Neural cell (in vitro differentiated cells): ENCODE measurements around the gene DHRS1. TPM values are rescaled to one million over a fixed set of nuclear protein-coding genes. Genes with fewer than 3 reads are reported as not detected.

ENCODE experiments used
- H2AFZ ChIP-seq: fragments of 200-600, 300-800 bp; sonication (generic), shearing (Covaris generic); 2 replicates; pipeline ENCODE4 v1.6.0; 2014; ENCODE audit warnings: low read depth, mild to moderate bottlenecking, antibody characterized with exemption, low read length, moderate library complexity
- H3F3A ChIP-seq: fragments of 200-600 bp; shearing (Covaris generic); 2 replicates; pipeline ENCODE4 v1.6.1; 2016; ENCODE audit warnings: mild to moderate bottlenecking, moderate library complexity, mixed read lengths, antibody characterized with exemption, low read length; ENCODE audit not compliant: insufficient read depth, poor library complexity, severe bottlenecking
- H3K27ac ChIP-seq: fragments of 200-600, 300-800 bp; sonication (generic), shearing (Covaris generic); 2 replicates; pipeline ENCODE4 v1.5.1; 2014; ENCODE audit warnings: mild to moderate bottlenecking, low read length, moderate library complexity
- H3K27me3 ChIP-seq: fragments of 300-800, 200-600 bp; sonication (generic), shearing (Covaris generic); 2 replicates; pipeline ENCODE4 v1.6.0; 2014; ENCODE audit warnings: mild to moderate bottlenecking, low read depth, low read length, moderate library complexity; ENCODE audit not compliant: insufficient read depth
- H3K36me3 ChIP-seq: fragments of 300-800, 200-600 bp; sonication (generic), shearing (Covaris generic); 2 replicates; pipeline ENCODE4 v1.5.1; 2014; ENCODE audit warnings: mild to moderate bottlenecking, antibody characterized with exemption, low read length, moderate library complexity; ENCODE audit not compliant: insufficient read depth
- H3K4me2 ChIP-seq: fragments of 300-800, 200-600 bp; sonication (generic), shearing (Covaris generic); 2 replicates; pipeline ENCODE4 v1.6.0; 2014; ENCODE audit warnings: mild to moderate bottlenecking, low read length
- H3K4me3 ChIP-seq: fragments of 300-800, 200-600 bp; sonication (generic), shearing (Covaris generic); 2 replicates; pipeline ENCODE4 v1.5.1; 2014; ENCODE audit warnings: mild to moderate bottlenecking, low read length, moderate library complexity
- H3K79me2 ChIP-seq: fragments of 200-600 bp; shearing (Covaris generic); replicated peaks from 2 replicates; pipeline ENCODE4 v1.6.0; 2014; ENCODE audit warnings: mild to moderate bottlenecking, low read length, moderate library complexity; ENCODE audit not compliant: insufficient read depth
- H3K9ac ChIP-seq: fragments of 300-800, 200-600 bp; sonication (generic), shearing (Covaris generic); 2 replicates; pipeline ENCODE4 v1.6.1; 2016; ENCODE audit warnings: mild to moderate bottlenecking, low read length, mixed read lengths
- H3K9me2 ChIP-seq: fragments of 200-600 bp; shearing (Covaris generic); 2 replicates; pipeline ENCODE4 v1.6.1; 2016; ENCODE audit warnings: mild to moderate bottlenecking, low read length, mixed read lengths; ENCODE audit not compliant: insufficient read depth
- H3K9me3 ChIP-seq: fragments of 200-600, 300-800 bp; sonication (generic), shearing (Covaris generic); 2 replicates; pipeline ENCODE4 v1.6.1; 2016; ENCODE audit warnings: mild to moderate bottlenecking, mixed run types, low read length, moderate library complexity, mixed read lengths
- H4K20me1 ChIP-seq: fragments of 200-600 bp; shearing (Covaris generic); 2 replicates; pipeline ENCODE4 v1.6.1; 2016; ENCODE audit warnings: mild to moderate bottlenecking, mixed run types; ENCODE audit not compliant: insufficient read depth
- EP300 ChIP-seq: fragments of 450-650 bp; conservative IDR thresholded peaks from 2 replicates; pipeline ENCODE4 v1.6.1; 2014; ENCODE audit warnings: antibody characterized with exemption, mild to moderate bottlenecking, moderate library complexity; ENCODE audit not compliant: poor library complexity, severe bottlenecking
- EZH2 ChIP-seq: fragments of 200-600, 300-800 bp; shearing (Covaris generic), sonication (generic); IDR thresholded peaks from 2 replicates; pipeline ENCODE4 v1.6.1; 2014; ENCODE audit warnings: antibody characterized with exemption, low read length, borderline replicate concordance, mild to moderate bottlenecking; ENCODE audit not compliant: insufficient read depth, poor library complexity, severe bottlenecking
- MXI1 ChIP-seq: fragments of 450-650 bp; conservative IDR thresholded peaks from 2 replicates; pipeline ENCODE4 v1.6.1; 2014; ENCODE audit warnings: antibody characterized with exemption, mild to moderate bottlenecking; ENCODE audit not compliant: poor library complexity, severe bottlenecking
- POLR2AphosphoS5 ChIP-seq: IDR thresholded peaks from 2 replicates; pipeline ENCODE4 v1.6.1; 2012
- RAD21 ChIP-seq: fragments of 450-650 bp; conservative IDR thresholded peaks from 2 replicates; pipeline ENCODE4 v1.6.1; 2014; ENCODE audit warnings: antibody characterized with exemption, mild to moderate bottlenecking, moderate library complexity
- SMC3 ChIP-seq: fragments of 450-650 bp; conservative IDR thresholded peaks from 2 replicates; pipeline ENCODE4 v1.6.1; 2014; ENCODE audit warnings: antibody characterized with exemption, mild to moderate bottlenecking, moderate library complexity; ENCODE audit not compliant: poor library complexity
- TAF1 ChIP-seq: IDR thresholded peaks from 2 replicates; pipeline ENCODE4 v1.6.1; 2012; ENCODE audit warnings: low read depth
- polyA plus RNA-seq: library from polyadenylated mRNA; depleted of rRNA; stranded (reverse); fragments of >200 nt; gene quantifications from 2 replicates; pipeline ENCODE4 v1.2.3, GENCODE V29; 2014
- TF ChIP-seq, protein P1 (sequence below): fragments of 450-650 bp; IDR thresholded peaks from 2 replicates; pipeline ENCODE4 v1.5.1; 2014; ENCODE audit warnings: antibody characterized with exemption, mild to moderate bottlenecking, moderate library complexity; ENCODE audit not compliant: poor library complexity, severe bottlenecking
- TF ChIP-seq, protein P2 (sequence below): IDR thresholded peaks from 2 replicates; pipeline ENCODE4 v1.6.1; 2012; ENCODE audit warnings: borderline replicate concordance

DHRS1 gene
- polyA plus RNA-seq, 1 donor from 2014 or later: 6.9 TPM

DNA sequence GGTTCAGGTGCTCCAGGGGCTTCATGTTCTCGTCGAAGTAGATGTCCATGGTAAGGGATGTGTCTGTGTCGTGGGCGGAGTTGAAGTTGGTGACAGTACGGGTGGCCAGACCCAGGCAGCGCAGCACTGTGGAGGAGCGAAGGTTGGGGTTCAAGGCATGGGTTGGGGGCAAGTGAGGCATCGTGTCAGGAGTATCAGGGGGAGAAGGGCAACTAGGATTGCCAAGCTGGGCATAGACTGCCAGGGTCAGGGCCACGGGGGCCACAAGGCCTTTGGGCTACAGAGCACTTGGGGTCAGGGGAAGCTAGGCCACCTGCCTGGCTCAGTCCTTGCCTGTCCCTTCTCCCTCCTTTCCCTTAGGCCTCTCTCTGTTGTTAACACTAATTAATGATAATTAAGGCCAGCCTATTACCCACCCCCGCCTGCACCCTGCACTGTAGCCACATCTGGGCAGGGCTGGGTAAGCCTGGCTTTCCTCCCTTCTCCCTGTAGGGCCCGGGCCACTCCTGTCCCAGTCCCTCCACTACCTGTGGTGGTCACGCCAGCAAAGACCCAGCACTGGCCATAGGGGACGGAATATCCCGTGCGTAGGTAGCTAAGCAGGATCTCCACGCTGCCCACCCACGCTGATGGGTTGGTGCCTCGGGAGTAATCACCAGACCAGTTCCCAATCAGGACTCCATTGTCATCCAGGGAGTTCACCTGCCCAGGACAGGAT lies 40.9 kb downstream of the DHRS1 start:
- TF ChIP-seq SMC3 (no peak), RAD21 (no peak), EP300 (no peak), POLR2AphosphoS5 (no peak), EZH2 (no peak), TAF1 (no peak), MXI1 (no peak)
- TF ChIP-seq, protein P1, sequence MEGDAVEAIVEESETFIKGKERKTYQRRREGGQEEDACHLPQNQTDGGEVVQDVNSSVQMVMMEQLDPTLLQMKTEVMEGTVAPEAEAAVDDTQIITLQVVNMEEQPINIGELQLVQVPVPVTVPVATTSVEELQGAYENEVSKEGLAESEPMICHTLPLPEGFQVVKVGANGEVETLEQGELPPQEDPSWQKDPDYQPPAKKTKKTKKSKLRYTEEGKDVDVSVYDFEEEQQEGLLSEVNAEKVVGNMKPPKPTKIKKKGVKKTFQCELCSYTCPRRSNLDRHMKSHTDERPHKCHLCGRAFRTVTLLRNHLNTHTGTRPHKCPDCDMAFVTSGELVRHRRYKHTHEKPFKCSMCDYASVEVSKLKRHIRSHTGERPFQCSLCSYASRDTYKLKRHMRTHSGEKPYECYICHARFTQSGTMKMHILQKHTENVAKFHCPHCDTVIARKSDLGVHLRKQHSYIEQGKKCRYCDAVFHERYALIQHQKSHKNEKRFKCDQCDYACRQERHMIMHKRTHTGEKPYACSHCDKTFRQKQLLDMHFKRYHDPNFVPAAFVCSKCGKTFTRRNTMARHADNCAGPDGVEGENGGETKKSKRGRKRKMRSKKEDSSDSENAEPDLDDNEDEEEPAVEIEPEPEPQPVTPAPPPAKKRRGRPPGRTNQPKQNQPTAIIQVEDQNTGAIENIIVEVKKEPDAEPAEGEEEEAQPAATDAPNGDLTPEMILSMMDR: no peak
- TF ChIP-seq, protein P2, sequence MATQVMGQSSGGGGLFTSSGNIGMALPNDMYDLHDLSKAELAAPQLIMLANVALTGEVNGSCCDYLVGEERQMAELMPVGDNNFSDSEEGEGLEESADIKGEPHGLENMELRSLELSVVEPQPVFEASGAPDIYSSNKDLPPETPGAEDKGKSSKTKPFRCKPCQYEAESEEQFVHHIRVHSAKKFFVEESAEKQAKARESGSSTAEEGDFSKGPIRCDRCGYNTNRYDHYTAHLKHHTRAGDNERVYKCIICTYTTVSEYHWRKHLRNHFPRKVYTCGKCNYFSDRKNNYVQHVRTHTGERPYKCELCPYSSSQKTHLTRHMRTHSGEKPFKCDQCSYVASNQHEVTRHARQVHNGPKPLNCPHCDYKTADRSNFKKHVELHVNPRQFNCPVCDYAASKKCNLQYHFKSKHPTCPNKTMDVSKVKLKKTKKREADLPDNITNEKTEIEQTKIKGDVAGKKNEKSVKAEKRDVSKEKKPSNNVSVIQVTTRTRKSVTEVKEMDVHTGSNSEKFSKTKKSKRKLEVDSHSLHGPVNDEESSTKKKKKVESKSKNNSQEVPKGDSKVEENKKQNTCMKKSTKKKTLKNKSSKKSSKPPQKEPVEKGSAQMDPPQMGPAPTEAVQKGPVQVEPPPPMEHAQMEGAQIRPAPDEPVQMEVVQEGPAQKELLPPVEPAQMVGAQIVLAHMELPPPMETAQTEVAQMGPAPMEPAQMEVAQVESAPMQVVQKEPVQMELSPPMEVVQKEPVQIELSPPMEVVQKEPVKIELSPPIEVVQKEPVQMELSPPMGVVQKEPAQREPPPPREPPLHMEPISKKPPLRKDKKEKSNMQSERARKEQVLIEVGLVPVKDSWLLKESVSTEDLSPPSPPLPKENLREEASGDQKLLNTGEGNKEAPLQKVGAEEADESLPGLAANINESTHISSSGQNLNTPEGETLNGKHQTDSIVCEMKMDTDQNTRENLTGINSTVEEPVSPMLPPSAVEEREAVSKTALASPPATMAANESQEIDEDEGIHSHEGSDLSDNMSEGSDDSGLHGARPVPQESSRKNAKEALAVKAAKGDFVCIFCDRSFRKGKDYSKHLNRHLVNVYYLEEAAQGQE: no peak

DNA sequence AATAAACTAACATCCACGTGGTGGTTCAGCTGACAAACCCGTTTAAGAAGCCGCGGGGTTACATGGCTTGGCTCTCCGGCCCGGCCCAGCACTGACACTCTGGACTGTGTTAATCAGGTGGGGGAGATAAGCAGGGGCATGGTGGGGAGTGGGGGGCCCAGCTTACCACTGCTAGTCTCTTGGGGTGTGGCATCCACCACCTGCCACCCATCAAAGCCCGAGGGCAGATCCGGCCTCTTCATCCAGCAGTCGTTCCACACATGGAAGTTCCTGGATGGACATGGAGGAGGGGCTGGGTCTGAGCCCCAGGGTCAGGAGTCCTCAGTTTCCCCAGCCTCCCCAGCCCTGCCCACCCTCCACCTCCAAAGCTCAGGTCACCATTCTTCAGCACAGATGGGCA lies 41.5 kb downstream of the DHRS1 start:
- Histone ChIP-seq H3K27ac (no peak overlapping the region), H3K79me2 (no peaks in the 10 kb centered on the region), H2AFZ (no peak overlapping the region), H3K9me3 (no peaks in the 10 kb centered on the region), H3K9me2 (no peaks in the 10 kb centered on the region), H3F3A (no peaks in the 10 kb centered on the region), H3K27me3 (no peaks in the 10 kb centered on the region), H3K36me3 (no peaks in the 10 kb centered on the region), H3K4me2 (no peak overlapping the region), H3K4me3 (no peak overlapping the region), H3K9ac (no peak overlapping the region), H4K20me1 (no peaks in the 10 kb centered on the region)
- TF ChIP-seq RAD21 (no peak), TAF1 (no peak), EZH2 (no peak), EP300 (no peak), MXI1 (no peak), SMC3 (no peak), POLR2AphosphoS5 (no peak)
- TF ChIP-seq, protein P1: no peak
- TF ChIP-seq, protein P2: no peak

More for the DNA sequence above, 40.9 kb downstream of the DHRS1 start:
- H3K9me2 ChIP-seq: no peaks in the 10 kb centered on the region
- H3K79me2 ChIP-seq: no peaks in the 10 kb centered on the region
- H3K4me2 ChIP-seq: no peak overlapping the region
- no peak overlapping the region for H3K4me3 ChIP-seq
- no peaks in the 10 kb centered on the region for H3K36me3 ChIP-seq
- H3F3A ChIP-seq: no peaks in the 10 kb centered on the region
- no peak overlapping the region for H2AFZ ChIP-seq
- no peak overlapping the region for H3K9ac ChIP-seq
- H3K27ac ChIP-seq: no peak overlapping the region
- no peaks in the 10 kb centered on the region for H3K9me3 ChIP-seq
- H3K27me3 ChIP-seq: no peaks in the 10 kb centered on the region
- no peaks in the 10 kb centered on the region for H4K20me1 ChIP-seq
